Lower lobe of right lung (tissue), 2 donors: ENCODE results near the gene ZMYND11. TPM values are rescaled to one million over a fixed set of nuclear protein-coding genes. Genes with fewer than 3 reads are reported as not detected.
A peak's percentile ranks its signal among the peaks of the same experiment; 100 is the strongest.

Source experiments
- ATAC-seq, 2 donors: fragments of 200-7000 bp; cut with Tn5 transposase; one replicate each; pipeline ENCODE4 v1.9.1; 2020 to 2022; ENCODE audit warnings: mild to moderate bottlenecking in 2 of 2, moderate library complexity in 2 of 2
- DNase-seq: peaks from one replicate; pipeline ENCODE4 v3.0.0-alpha.2; 2020
- H3K27ac ChIP-seq: fragments of 200-600 bp; one replicate; pipeline ENCODE4 v1.8.0; 2022
- H3K27me3 ChIP-seq: fragments of 200-600 bp; one replicate; pipeline ENCODE4 v1.8.0; 2022; ENCODE audit warnings: low read depth
- H3K36me3 ChIP-seq: fragments of 200-600 bp; one replicate; pipeline ENCODE4 v1.8.0; 2022; ENCODE audit warnings: mild to moderate bottlenecking
- H3K4me1 ChIP-seq: fragments of 200-600 bp; one replicate; pipeline ENCODE4 v1.8.0; 2022
- H3K4me3 ChIP-seq: fragments of 200-600 bp; one replicate; pipeline ENCODE4 v1.8.0; 2022; ENCODE audit warnings: mild to moderate bottlenecking
- H3K9me3 ChIP-seq: fragments of 200-600 bp; one replicate; pipeline ENCODE4 v1.8.0; 2022
- intact Hi-C: fragments of 100-400 bp; cut with DNase I; formaldehyde crosslinking; loops from one replicate; pipeline ENCODE4 v1.11.0; 2022
- total RNA-seq: library from RNA; stranded (reverse); fragmentation: NEBNext Ultra II Directional; extraction: Animal tissue kit (Norgen Biotek cat#: 25700); gene quantifications from one replicate; pipeline ENCODE4 v1.2.1, GENCODE V29; 2021
- TF ChIP-seq, protein P1 (sequence below): fragments of 200-600 bp; IDR thresholded peaks from one replicate; pipeline ENCODE4 v1.8.0; 2022; ENCODE audit warnings: antibody characterized with exemption, mild to moderate bottlenecking
- donor health status: DM: no; HTN: yes; CAD: no; lungs with severe emphysema.

Gene ZMYND11
- total RNA-seq, 1 donor from 2014 or later = 68.9 TPM

DNA sequence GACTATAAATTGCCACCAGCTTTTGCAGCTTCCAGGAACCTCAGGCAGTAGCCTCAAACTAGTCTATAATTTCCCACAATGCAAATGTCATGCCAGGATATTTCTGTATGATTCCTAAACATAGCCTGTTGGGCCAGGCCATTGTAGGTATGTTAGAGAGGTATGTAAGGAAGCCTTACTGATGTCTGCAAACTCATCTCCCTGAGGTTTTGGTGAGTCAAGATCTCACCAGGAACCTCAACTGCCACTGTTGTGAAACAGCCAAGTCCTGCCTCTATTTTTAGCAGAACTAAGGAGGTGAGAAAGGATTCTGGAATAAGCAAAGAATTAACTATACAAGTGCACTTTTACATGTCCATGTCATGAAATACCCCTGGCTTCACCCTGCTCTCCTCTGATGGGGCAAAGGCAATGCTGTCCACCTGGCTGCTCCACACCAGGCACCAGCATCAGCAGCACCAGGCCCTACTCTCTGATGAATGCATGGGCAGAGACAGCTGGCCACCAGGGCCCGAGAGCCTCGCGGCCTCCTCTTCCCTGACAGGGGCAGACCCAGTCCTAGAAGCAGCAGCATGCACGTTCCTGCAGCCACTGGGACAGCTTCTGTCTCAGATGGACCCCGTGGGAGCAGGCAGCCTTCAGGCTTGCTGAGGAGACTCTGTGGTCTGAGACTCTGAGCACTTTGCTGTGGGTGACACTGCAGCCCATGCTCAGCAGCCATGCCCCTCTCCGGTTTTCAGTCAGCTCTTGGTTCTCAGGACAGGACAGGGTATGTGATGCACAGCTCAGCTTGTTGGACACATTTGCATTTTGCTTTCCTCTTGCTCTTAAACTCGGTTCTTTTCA, 147.3 kb downstream of the ZMYND11 start:
- Histone ChIP-seq H3K4me1 (no peaks in the 10 kb centered on the region), H3K27ac (no peak overlapping the region), H3K36me3 (peaks cover 63% of the 10 kb centered on the region), H3K27me3 (no peaks in the 10 kb centered on the region), H3K4me3 (no peak overlapping the region), H3K9me3 (no peaks in the 10 kb centered on the region)
- TF ChIP-seq, protein P1, sequence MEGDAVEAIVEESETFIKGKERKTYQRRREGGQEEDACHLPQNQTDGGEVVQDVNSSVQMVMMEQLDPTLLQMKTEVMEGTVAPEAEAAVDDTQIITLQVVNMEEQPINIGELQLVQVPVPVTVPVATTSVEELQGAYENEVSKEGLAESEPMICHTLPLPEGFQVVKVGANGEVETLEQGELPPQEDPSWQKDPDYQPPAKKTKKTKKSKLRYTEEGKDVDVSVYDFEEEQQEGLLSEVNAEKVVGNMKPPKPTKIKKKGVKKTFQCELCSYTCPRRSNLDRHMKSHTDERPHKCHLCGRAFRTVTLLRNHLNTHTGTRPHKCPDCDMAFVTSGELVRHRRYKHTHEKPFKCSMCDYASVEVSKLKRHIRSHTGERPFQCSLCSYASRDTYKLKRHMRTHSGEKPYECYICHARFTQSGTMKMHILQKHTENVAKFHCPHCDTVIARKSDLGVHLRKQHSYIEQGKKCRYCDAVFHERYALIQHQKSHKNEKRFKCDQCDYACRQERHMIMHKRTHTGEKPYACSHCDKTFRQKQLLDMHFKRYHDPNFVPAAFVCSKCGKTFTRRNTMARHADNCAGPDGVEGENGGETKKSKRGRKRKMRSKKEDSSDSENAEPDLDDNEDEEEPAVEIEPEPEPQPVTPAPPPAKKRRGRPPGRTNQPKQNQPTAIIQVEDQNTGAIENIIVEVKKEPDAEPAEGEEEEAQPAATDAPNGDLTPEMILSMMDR = no peak
- intact Hi-C loops = no loop called here
- no peak for ATAC-seq
- no peak for DNase-seq

DNA sequence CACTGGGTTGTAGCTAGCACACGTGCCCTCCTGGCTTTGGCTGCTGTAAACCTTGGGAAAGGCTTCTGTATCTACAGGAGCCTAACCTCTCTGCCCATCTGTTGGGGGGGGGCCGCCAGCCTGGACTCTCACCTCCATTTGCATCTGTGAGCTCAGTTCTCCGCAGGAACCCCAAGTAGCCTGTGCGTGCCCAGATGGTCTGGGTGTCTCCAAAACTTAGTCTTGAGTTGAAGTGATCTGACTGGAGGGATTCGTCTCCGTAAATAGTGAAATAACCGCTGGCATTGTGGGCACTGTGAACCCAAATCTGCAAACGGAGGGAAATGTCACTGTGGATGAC, 147.9 kb downstream of the ZMYND11 start:
- no peaks in the 10 kb centered on the region for H3K27me3 ChIP-seq
- TF ChIP-seq, protein P1 = no peak
- H3K9me3 ChIP-seq = no peaks in the 10 kb centered on the region
- no peaks in the 10 kb centered on the region for H3K4me1 ChIP-seq
- ATAC-seq = no peak
- DNase-seq = no peak
- H3K4me3 ChIP-seq = no peak overlapping the region
- peaks cover 57% of the 10 kb centered on the region for H3K36me3 ChIP-seq
- intact Hi-C loops = no loop called here
- H3K27ac ChIP-seq = no peak overlapping the region

DNA sequence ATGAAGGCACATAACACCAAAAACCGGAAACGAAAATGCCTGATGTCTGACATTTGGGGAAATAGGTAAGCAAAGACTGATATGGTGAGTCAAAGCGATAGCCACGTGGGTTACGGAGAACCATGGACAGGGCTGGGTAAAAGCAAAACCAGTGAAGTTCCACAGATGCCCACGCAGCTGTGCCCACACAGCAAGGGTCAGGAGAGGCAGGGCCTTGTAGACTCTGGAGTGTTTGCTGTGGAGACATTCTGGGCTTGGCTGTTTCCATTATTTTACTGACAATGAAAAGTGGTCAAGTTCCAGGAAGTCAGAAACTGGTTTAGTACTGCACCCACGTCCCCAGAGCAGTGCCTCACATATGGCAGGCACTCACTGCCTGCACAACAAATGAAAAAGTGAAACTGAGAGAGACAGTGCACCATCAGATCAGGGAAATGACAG, 148.7 kb downstream of the ZMYND11 start:
- no peak overlapping the region for H3K27ac ChIP-seq
- peaks cover 52% of the 10 kb centered on the region for H3K36me3 ChIP-seq
- no peaks in the 10 kb centered on the region for H3K27me3 ChIP-seq
- no peak for DNase-seq
- intact Hi-C loops = no loop called here
- TF ChIP-seq, protein P1 = no peak
- ATAC-seq = peak in 1 of 2 donors; percentile 48
- H3K4me1 ChIP-seq = no peaks in the 10 kb centered on the region
- no peak overlapping the region for H3K4me3 ChIP-seq
- H3K9me3 ChIP-seq = no peaks in the 10 kb centered on the region

DNA sequence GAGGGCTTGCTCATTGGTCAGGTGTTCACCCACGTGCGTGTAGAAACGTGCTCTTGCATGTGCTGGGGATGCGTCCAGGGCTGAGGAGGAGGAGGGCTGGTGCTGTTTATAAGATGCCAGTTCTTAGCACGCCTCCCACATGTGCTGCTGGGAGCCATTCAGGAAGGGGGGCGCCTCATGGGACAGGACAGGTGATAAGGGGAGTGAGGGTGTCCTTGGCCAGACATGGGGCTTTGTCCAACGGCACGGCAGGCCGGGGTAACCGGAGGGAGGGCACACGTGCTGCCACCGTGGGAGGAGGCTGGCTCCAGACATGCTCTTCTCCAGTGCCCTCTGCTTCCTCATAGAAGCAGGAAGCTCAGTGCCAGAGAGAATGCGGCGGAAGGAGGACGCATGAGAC, 150.0 kb downstream of the ZMYND11 start:
- DNase-seq = no peak
- Histone ChIP-seq H3K9me3 (no peaks in the 10 kb centered on the region), H3K27ac (no peak overlapping the region), H3K4me1 (no peaks in the 10 kb centered on the region), H3K4me3 (no peak overlapping the region), H3K27me3 (no peaks in the 10 kb centered on the region), H3K36me3 (peaks cover 45% of the 10 kb centered on the region)
- intact Hi-C loops = no loop called here
- TF ChIP-seq, protein P1 = no peak
- peak in 1 of 2 donors; percentile 8 for ATAC-seq

DNA sequence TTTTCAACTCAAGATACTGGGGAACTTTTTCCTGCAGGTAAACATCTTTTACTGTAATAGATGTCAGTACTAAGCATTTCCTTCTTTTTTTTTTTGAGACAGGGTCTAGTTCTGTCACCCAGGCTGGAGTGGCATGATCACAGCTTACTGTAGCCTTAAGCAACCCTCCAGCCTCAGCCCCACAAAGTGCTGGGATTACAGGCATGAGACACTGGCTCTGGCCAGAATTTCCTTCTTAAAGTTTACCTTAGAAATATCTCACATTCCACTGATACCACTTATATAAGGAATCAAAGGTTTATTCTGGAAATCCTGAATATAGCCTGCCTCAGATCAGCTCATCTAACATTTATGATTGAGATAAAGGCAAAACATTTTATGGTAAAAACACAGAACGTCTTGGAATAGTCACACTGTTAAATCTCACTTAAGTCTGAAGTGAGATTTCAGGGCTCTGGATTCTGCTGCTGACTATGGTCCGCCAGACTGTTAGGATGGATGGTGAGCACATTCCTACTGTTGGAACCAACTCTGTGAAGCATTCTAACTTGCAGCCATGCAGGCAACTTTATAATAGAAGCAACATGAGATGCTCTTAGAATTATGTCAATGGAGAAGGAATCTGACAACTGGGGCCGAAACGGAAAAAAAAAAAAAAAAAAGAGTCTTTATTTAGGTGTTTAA, 151.9 kb downstream of the ZMYND11 start:
- DNase-seq (no peak), ATAC-seq (no peak)
- no peak overlapping the region for H3K4me3 ChIP-seq
- H3K36me3 ChIP-seq = peaks cover 44% of the 10 kb centered on the region
- no peaks in the 10 kb centered on the region for H3K9me3 ChIP-seq
- H3K27ac ChIP-seq = no peak overlapping the region
- TF ChIP-seq, protein P1 = no peak
- no peaks in the 10 kb centered on the region for H3K4me1 ChIP-seq
- H3K27me3 ChIP-seq = no peaks in the 10 kb centered on the region
- intact Hi-C loops = no loop called here
